ENCODE measurements around the gene ABCA6. TPM values are rescaled to one million over a fixed set of nuclear protein-coding genes. Genes with fewer than 3 reads are reported as not detected.

ABCA6 gene
- total and polyA plus RNA-seq, 2 of the 13 experiments (the other 11 are each of a cell fraction or from before 2014, with no cell fraction given): 0.05 to 0.11 TPM

GRCh38 chr17:69047368-69048263 lies 94.1 kb downstream of the ABCA6 start (continued):
- peak; percentile 14 for TF ChIP-seq TBL1XR1 (IDR thresholded peaks at IDR 0.05; ENCODE audit: borderline replicate concordance, low read length, partially characterized antibody)
- TF ChIP-seq ZNF101 (CRISPR knock-in tag; IDR thresholded peaks at IDR 0.05; ENCODE audit: borderline replicate concordance, low read depth): no peak
- TF ChIP-seq HOMEZ (CRISPR knock-in tag; IDR thresholded peaks at IDR 0.05; ENCODE audit: low read depth): peak; percentile 88; the same call in 1 of the 2 replicates
- TF ChIP-seq IKZF1 (IDR thresholded peaks at IDR 0.05): no peak
- TF ChIP-seq ZNF773 (CRISPR knock-in tag; IDR thresholded peaks at IDR 0.05; ENCODE audit: borderline replicate concordance): no peak
- no peak for TF ChIP-seq NFIB (CRISPR knock-in tag; IDR thresholded peaks at IDR 0.05; ENCODE audit: borderline replicate concordance)
- peak; percentile 89 for TF ChIP-seq ZBTB25 (CRISPR knock-in tag; IDR thresholded peaks at IDR 0.05)
- TF ChIP-seq NR1H2 (CRISPR knock-in tag; IDR thresholded peaks at IDR 0.05; ENCODE audit: borderline replicate concordance, low read depth): no peak
- TF ChIP-seq FOXA1 (IDR thresholded peaks at IDR 0.05): no peak
- peak; percentile 88 for TF ChIP-seq FOXA1 (CRISPR knock-in tag; IDR thresholded peaks at IDR 0.05)
- TF ChIP-seq ETV5 (CRISPR knock-in tag; IDR thresholded peaks at IDR 0.05; ENCODE audit: borderline replicate concordance): peak; percentile 98
- no peak for TF ChIP-seq ZNF343 (CRISPR knock-in tag; IDR thresholded peaks at IDR 0.05)
- peak; percentile 98 for TF ChIP-seq TFE3 (CRISPR knock-in tag; IDR thresholded peaks at IDR 0.05)
- peak; percentile 93 for TF ChIP-seq FOSL2 (CRISPR knock-in tag; IDR thresholded peaks at IDR 0.05)
- 0 out of 2 replicates have a peak, but pooled peaks have one; percentile 34 for TF ChIP-seq ESRRA (CRISPR knock-in tag; IDR thresholded peaks at IDR 0.05; ENCODE audit: low read depth)
- peak; percentile 34; the same call in 1 of the 2 replicates for TF ChIP-seq NKX3-1 (CRISPR knock-in tag; IDR thresholded peaks at IDR 0.05)
- TF ChIP-seq ZNF17 (CRISPR knock-in tag; IDR thresholded peaks at IDR 0.05): no peak
- TF ChIP-seq ZNF619 (CRISPR knock-in tag; IDR thresholded peaks at IDR 0.05): no peak
- no peak for TF ChIP-seq ZBTB38 (CRISPR knock-in tag; IDR thresholded peaks at IDR 0.05)
- no peak for TF ChIP-seq THYN1 (CRISPR knock-in tag; IDR thresholded peaks at IDR 0.05; ENCODE audit: borderline replicate concordance, low read depth)
- TF ChIP-seq ATF3 (CRISPR knock-in tag; IDR thresholded peaks at IDR 0.05): peak; percentile 90

Data from HepG2 (cell line).